ENCODE results near the gene TMA7B.

The TMA7B gene

GRCh38 chr22:39994041-39994565 is 33.9 kb downstream of the TMA7B start:
- in situ Hi-C loops (cut with HindIII; ENCODE audit: low pct_ligation_motif_present, low pct_unique_long_range_greater_than_20kb, low sequenced_read_pairs) = no loop called here
- DNase-seq = no peak

- DNase-seq = no peak
- in situ Hi-C loops (cut with HindIII; ENCODE audit: low pct_ligation_motif_present, low pct_unique_long_range_greater_than_20kb, low sequenced_read_pairs) = no loop called here
Measured at GRCh38 chr22:39994566-39995392, 34.6 kb downstream of the TMA7B start, which contains the start of gene FAM83F. Gene FAM83F (plus strand): TSS chr22:39994954. CDS start chr22:39995043, 89 bp downstream.

DNA sequence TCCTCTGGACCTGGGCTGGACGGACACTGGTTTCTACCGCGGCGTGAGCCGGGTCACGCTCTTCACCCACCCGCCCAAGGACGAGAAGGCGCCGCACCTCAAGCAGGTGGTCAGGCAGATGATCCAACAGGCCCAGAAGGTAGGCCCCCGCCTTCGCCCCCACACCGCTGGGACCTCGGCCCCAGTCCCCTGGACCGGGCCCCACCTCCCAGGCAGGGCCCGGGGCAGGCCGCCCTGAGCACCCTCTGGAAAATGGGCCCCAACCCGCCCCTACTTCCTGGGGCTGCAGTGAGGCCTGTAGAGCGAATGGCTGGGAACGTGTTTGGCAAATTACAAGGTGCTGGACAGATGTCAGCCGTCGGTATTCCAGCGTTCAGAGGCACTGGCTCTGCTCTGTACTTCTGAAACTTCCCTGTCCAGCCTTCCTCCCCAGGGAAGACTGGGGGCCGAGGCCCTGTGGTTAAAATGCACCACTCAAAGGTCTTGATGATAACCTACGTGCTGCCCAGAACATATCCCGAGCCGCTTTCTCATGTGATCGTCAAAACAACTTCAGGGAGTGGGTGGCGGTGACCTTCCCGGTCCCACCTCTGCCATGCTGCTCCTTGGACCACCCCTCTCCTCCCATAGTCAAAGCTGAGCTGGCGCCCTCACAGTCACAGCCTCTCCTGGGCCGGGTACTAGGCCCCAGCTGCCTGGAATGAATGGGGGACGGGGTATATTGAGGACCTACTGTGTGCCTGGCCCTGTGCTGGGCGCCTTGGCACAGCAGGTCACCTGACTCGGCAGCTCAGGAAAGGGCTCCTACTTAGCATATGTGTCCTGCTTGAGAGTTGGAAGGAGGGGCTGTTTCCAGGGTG is 35.4 kb downstream of the TMA7B start:
- in situ Hi-C loops (cut with HindIII; ENCODE audit: low pct_ligation_motif_present, low pct_unique_long_range_greater_than_20kb, low sequenced_read_pairs) = no loop called here
- DNase-seq = no peak

DNA sequence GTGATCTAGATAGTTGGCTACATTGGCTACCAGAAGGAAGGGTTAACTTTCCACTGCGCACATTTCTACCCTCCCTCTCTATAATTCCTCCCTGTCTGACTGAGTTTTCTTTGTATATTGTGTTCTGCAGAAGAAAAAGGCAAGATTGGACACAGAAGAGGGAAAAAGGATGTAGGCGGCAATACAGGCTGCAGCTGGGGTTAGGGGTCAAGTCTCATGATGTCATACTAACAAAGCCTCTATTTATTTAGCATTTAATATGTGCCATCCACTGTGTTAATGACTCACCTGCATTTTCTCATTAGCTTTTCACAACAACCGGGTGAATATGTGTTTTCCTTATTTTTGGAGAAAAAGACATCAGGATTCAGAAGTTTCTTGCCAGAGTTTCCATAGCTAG is 36.5 kb downstream of the TMA7B start:
- no peak for DNase-seq
- in situ Hi-C loops (cut with HindIII; ENCODE audit: low pct_ligation_motif_present, low pct_unique_long_range_greater_than_20kb, low sequenced_read_pairs) = no loop called here

DNA sequence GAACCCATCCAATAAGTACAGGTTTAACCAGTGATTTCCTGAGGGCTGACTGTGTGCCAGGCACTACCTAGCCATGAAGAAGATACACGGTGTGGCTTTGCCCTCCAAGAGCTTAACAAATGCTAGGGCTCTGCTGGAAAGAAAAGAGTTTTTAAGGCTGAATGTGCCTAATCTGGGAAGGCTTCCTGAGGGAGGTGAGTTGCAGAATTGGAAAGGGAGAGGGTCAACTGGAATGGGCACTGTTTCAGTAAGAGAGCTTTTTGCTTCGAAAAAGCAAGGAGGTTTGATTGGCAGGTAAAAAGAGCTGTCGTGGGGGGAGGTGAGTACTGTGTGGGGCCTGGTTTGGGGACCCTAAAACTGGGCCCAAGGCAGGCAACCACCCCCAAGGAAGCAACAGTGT is 37.2 kb downstream of the TMA7B start:
- in situ Hi-C loops (cut with HindIII; ENCODE audit: low pct_ligation_motif_present, low pct_unique_long_range_greater_than_20kb, low sequenced_read_pairs) = no loop called here
- no peak for DNase-seq

DNA sequence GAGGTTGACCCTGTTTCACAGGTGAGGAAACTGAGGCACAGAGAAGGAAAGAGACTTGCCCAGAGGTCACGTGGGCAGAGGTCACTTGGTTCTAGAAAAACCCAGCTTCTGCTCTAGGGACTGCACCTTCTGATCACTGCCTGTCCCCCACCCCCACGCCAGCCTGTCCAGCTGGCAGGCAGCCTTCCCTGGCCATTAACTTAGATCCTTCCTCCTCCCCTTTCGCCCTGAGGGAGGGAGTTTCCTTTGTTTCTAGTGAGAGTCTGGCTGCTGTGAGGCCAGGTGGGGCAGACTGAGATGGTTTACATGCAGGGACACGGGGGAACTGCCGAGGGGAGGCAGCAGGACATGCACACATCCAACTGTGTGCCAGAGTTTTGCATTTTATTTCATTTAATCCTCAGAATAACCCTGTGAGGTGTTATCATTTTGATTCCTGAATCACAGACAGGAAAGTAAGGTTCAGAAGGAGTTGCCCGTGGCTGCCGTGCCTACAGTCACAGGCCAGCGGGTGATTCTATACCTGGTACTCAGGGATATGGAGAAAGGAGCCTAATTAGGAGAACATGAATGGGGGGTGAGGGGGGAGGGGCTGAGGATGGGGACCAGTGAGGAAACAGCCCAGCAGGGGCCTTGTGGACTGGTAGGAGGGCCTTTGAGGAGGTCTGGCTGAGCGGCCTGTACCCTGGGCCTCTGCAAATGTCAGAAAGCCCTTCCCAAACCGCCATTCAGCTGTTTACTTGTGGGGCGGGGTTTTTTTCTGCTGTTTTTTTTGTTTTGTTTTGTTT is 37.9 kb downstream of the TMA7B start:
- in situ Hi-C loops (cut with HindIII; ENCODE audit: low pct_ligation_motif_present, low pct_unique_long_range_greater_than_20kb, low sequenced_read_pairs) = no loop called here
- no peak for DNase-seq

DNA sequence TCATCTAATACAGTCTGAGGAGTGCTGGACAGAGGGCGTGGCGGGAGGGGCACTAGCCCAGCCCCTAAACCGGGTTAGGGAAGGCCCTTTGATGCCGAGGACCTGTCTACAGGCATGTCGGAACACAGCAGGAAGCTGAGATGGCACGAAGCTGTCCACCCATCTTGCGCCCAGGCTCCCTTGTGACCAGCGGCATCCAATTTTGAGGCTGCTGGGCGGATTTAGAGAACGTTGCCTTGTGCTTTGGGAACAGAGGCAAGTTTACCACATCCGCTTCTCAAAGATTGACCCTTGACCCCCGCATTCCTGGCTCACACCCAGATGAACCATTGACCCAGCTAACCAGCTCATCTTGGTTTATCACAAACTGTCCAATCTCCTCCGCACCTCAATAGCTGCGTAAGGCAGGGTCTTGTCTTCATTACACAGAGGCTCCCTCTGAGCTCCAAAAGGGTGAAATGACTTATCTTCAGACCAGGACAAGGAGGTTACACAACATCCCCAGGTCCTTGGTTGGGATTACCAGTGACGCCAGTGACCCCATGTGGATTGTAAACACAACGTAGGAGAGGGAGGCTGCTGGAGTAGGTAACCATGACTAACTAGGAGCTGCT is 39.1 kb downstream of the TMA7B start:
- in situ Hi-C loops (cut with HindIII; ENCODE audit: low pct_ligation_motif_present, low pct_unique_long_range_greater_than_20kb, low sequenced_read_pairs) = no loop called here
- no peak for DNase-seq

DNA sequence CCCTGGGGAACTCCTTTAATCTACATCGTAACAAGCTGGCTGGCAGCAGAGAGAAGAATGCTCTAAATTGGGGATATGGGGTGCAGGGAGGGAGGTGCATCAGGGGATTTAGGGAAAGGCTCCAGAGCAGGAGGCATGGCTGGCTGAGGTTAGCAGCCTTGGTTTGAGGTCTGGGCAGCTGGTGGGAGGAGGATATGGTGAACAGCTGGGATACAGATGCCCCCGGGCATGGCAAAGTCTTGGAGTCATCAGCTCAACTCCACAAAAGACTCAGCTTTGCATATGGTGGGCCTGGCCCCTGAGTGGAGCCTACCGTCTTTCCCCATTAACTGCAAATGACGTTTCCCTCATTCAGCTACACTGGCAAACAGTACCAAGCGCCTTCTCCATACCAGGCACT is 40.0 kb downstream of the TMA7B start:
- in situ Hi-C loops (cut with HindIII; ENCODE audit: low pct_ligation_motif_present, low pct_unique_long_range_greater_than_20kb, low sequenced_read_pairs) = no loop called here
- DNase-seq = no peak

GRCh38 chr22:40001106-40001505 is 40.9 kb downstream of the TMA7B start:
- in situ Hi-C loops (cut with HindIII; ENCODE audit: low pct_ligation_motif_present, low pct_unique_long_range_greater_than_20kb, low sequenced_read_pairs) = no loop called here
- no peak for DNase-seq

DNA sequence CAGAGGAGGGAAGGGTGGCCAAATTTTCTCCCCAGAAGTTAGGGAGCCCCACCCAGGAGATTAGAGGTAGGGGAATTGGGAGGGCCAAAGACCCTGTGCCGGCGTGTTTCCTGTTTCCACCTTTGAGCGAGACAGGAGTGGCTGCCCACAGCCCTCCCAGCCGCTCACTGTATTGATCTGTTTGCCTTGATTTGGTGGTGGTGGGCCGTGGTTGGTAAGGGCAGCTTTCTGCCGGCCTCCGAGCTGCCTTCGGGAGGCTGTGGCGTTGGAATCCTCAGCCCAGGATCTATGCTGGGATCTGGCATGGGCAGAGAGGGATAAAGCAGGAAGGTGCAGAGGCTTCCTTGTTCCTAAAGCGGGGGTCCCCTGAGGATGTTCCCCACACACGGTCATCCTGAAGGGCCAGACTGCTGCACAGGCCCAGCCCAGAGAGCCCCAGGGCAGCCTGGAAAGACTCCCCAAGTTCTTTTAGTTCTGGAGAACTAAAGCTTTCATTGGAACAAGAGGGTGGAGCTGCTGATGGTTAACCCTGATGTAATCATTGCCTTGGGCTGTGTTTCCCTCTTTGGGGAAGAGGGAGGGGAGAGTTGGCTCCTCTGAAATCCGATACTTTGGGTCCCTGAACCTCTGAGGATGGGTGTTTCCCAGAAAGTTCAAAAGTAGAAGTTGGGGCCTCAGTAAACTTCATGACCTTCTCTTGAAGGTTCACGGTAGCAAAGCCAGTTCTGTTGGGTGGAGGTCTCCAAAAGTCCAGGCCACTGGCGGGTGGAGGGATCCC is 41.8 kb downstream of the TMA7B start:
- no peak for DNase-seq
- in situ Hi-C loops (cut with HindIII; ENCODE audit: low pct_ligation_motif_present, low pct_unique_long_range_greater_than_20kb, low sequenced_read_pairs) = no loop called here

DNA sequence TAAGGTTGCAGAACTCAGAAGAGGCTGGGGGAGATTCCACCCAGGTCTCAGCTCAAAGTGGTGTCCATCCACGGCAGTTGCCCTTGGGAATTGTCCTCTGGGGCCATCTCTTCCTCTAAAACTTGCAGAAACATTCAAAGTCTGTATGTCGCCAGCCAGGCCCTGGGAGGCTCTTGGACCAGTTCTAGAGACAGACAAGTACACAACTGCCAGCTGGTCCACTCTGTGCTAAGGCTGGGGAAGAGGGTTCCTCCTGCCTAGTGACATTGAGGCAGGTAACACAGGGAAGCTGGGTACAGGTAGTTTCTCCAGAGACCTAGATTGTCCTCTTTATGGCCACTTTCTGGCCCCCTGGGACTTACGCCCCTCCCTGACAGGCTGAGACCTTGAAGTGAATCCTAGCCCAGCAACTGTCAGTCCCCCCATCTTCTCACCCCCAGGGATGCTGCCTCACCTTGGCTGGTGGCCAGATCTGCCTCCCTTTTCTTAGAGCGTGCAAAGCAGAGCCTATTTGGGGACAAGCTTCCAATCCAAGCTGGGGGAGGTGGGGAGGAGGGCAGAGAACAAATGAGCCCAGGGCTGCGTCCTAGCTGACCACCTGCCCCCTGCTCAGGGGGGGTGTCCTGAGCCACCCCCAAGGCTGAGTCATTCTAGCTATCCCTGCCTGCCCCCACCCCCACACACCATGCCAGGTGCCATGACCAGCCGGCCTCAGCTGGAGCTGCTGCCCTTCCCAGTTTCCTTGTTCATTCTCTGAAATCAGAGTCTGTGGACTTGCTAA is 42.9 kb downstream of the TMA7B start:
- in situ Hi-C loops (cut with HindIII; ENCODE audit: low pct_ligation_motif_present, low pct_unique_long_range_greater_than_20kb, low sequenced_read_pairs) = no loop called here
- no peak for DNase-seq

GRCh38 chr22:40004836-40005235 is 44.6 kb downstream of the TMA7B start:
- in situ Hi-C loops (cut with HindIII; ENCODE audit: low pct_ligation_motif_present, low pct_unique_long_range_greater_than_20kb, low sequenced_read_pairs) = no loop called here
- no peak for DNase-seq

- in situ Hi-C loops (cut with HindIII; ENCODE audit: low pct_ligation_motif_present, low pct_unique_long_range_greater_than_20kb, low sequenced_read_pairs) = no loop called here
- DNase-seq = no peak
Measured at GRCh38 chr22:40006641-40007040, 46.4 kb downstream of the TMA7B start.

GRCh38 chr22:40007853-40008710 is 47.9 kb downstream of the TMA7B start:
- in situ Hi-C loops (cut with HindIII; ENCODE audit: low pct_ligation_motif_present, low pct_unique_long_range_greater_than_20kb, low sequenced_read_pairs) = no loop called here

DNA sequence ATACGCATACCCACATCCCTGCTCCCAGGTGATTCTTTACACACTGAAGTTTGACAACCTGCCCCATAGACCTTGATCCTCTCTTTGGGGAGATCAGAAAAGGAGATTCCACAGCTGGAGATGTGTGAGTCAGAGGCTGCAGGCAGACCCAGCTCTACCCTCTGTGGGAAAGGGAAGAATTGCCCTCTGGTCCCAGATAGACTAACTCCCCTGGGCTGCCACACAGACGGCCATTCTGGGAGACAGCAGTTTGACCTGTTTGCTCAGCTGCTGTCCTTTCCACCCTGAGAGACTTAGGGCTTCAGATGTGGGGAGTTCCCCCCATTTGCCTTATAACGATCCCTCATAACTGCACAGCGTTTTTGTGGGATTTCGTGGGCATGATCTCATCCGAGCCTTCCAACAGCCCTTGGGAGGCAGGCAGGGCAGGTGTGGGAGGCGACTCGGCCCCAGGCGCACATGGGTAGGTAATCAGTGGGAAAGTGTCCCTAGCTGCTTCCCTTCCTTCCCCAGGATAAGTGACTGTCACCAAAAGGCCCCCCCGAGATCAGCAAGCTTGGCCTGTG is 48.6 kb downstream of the TMA7B start:
- no peak for DNase-seq
- in situ Hi-C loops (cut with HindIII; ENCODE audit: low pct_ligation_motif_present, low pct_unique_long_range_greater_than_20kb, low sequenced_read_pairs) = no loop called here

More at GRCh38 chr22:40007853-40008710, 47.9 kb downstream of the TMA7B start:
- DNase-seq = no peak

GRCh38 chr22:40009292-40009774 is 49.1 kb downstream of the TMA7B start:
- no peak for DNase-seq
- in situ Hi-C loops (cut with HindIII; ENCODE audit: low pct_ligation_motif_present, low pct_unique_long_range_greater_than_20kb, low sequenced_read_pairs) = no loop called here

Measured in ACHN (cell line).